Nephron (organoid): ENCODE data around the gene NFAT5.
A peak's percentile ranks its signal among the peaks of the same experiment; 100 is the strongest.

ENCODE experiments used
- H3K27ac Mint-ChIP-seq, 3 experiments: 2 replicates each; pipeline ENCODE4 v1.8.0; 2020; ENCODE audit warnings: mixed read lengths in 3 of 3, mild to moderate bottlenecking in 2 of 3, moderate library complexity in 1 of 3
- H3K27me3 Mint-ChIP-seq: 2 replicates; pipeline ENCODE4 v1.8.0; 2021; ENCODE audit warnings: low read depth, mild to moderate bottlenecking, moderate library complexity, mixed read lengths
- H3K36me3 Mint-ChIP-seq: 2 replicates; pipeline ENCODE4 v1.8.0; 2020; ENCODE audit warnings: low read depth, mixed read lengths
- H3K4me1 Mint-ChIP-seq: 2 replicates; pipeline ENCODE4 v1.8.0; 2020; ENCODE audit warnings: mixed read lengths
- H3K4me3 Mint-ChIP-seq, 3 experiments: 2 replicates each; pipeline ENCODE4 v1.8.0; 2020; ENCODE audit warnings: mild to moderate bottlenecking in 3 of 3, mixed read lengths in 3 of 3, moderate library complexity in 2 of 3
- H3K9me3 Mint-ChIP-seq: 2 replicates; pipeline ENCODE4 v1.8.0; 2020; ENCODE audit warnings: mixed read lengths
- CTCF ChIP-seq, 3 experiments: fragments of 200-600 bp; sonication (generic); IDR thresholded peaks; one replicate each; pipeline ENCODE4 v1.5.0; 2021; ENCODE audit warnings: antibody characterized with exemption in 3 of 3; ENCODE audit not compliant: unreplicated experiment in 3 of 3

NFAT5 gene

DNA sequence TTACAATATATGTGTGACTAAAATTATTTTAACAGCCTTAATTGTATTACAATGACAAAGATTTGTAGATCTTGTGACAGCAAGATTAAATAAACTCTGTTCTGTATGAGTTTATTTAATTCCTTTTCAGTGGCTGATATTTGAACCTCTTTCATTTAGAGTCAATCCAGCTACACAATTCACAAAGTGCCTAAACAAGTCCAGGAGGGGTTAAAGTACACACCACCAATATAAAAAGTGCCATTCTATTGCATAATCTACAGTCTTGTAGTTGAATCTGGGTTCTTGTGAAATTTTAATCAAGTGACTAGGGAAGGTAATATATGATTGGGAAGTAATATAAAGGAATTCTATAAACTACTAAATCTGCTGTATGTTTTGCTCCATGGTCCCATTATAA is 3.9 kb upstream of the NFAT5 start:
- no peaks in the 10 kb centered on the region for H3K36me3 Mint-ChIP-seq
- H3K4me1 Mint-ChIP-seq = peaks cover 15% of the 10 kb centered on the region
- TF ChIP-seq CTCF (IDR thresholded peaks at IDR 0.05; ENCODE audit: unreplicated experiment in 3 of 3) = no peak
- H3K27ac Mint-ChIP-seq = peak overlapping the region; percentile 58 to 70 (median 69)
- H3K4me3 Mint-ChIP-seq = peak overlapping the region in 2 of 3 experiments; percentile 29 to 47
- no peaks in the 10 kb centered on the region for H3K9me3 Mint-ChIP-seq
- H3K27me3 Mint-ChIP-seq = no peaks in the 10 kb centered on the region

- Mint-ChIP-seq H3K4me3 (no peak overlapping the region), H3K27ac (peak overlapping the region in 1 of 3 experiments; percentile 98)
These were observed 3.0 kb upstream of the NFAT5 start for GRCh38 chr16:69562813-69563212.

GRCh38 chr16:69563605-69564580 is 1.9 kb upstream of the NFAT5 start:
- TF ChIP-seq CTCF (IDR thresholded peaks at IDR 0.05; ENCODE audit: unreplicated experiment in 3 of 3) = no peak
- H3K36me3 Mint-ChIP-seq = peaks cover 6% of the 10 kb centered on the region
- no peaks in the 10 kb centered on the region for H3K9me3 Mint-ChIP-seq
- H3K27ac Mint-ChIP-seq = peak overlapping the region; percentile 97 to 98 (median 98)
- H3K4me1 Mint-ChIP-seq = peaks cover 23% of the 10 kb centered on the region
- H3K27me3 Mint-ChIP-seq = no peaks in the 10 kb centered on the region
- H3K4me3 Mint-ChIP-seq = peak overlapping the region; percentile 88 to 97 (median 95)

More at GRCh38 chr16:69562813-69563212, 3.0 kb upstream of the NFAT5 start:
- Mint-ChIP-seq H3K27me3 (no peaks in the 10 kb centered on the region), H3K4me1 (peaks cover 23% of the 10 kb centered on the region), H3K36me3 (peaks cover 3% of the 10 kb centered on the region), H3K9me3 (no peaks in the 10 kb centered on the region)
- no peak for TF ChIP-seq CTCF (IDR thresholded peaks at IDR 0.05; ENCODE audit: unreplicated experiment in 3 of 3)

DNA sequence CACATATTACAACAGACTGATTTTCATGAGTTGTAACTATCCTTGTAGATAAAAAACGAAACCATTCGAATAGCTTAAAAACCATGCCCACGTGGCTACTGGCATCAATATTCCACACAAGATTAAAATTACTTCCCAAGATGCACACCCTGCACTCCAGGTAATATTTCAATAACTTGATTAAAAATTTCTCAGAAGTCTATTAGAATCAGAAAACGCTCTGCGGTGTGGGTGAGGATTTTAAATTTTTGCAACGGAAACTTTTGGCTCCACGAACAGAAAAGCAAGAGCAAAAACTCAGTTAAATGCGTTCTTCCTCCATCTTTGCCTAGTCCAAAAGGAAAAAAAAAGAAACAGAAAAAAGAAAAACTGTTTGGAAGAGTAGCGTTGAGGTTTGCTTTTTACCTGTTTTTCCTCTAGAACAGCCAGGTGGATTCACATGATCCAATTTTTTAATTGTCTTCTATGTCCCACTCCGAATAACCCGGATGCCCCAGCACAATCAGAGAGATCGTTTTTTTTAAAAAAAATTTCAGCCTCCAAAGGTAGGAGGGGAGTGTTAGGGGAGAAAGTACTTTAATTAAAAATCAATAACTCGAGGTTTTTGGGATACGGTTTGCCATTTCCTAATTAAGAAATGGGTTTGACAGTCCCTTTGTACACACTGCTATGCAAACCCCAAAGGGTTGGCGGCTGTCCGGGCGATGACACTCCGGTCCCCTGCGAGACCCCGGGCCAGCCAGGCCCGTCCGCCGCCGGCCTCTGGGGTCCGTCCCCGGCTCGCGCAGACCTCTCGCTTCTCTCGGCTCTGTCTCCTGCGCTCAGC is 708 bp upstream of the NFAT5 start:
- H3K4me3 Mint-ChIP-seq = peak overlapping the region; percentile 88 to 97 (median 95)
- H3K4me1 Mint-ChIP-seq = peaks cover 33% of the 10 kb centered on the region
- no peaks in the 10 kb centered on the region for H3K27me3 Mint-ChIP-seq
- TF ChIP-seq CTCF (IDR thresholded peaks at IDR 0.05; ENCODE audit: unreplicated experiment in 3 of 3) = no peak
- H3K36me3 Mint-ChIP-seq = peaks cover 11% of the 10 kb centered on the region
- peak overlapping the region; percentile 97 to 98 (median 98) for H3K27ac Mint-ChIP-seq
- H3K9me3 Mint-ChIP-seq = no peaks in the 10 kb centered on the region

DNA sequence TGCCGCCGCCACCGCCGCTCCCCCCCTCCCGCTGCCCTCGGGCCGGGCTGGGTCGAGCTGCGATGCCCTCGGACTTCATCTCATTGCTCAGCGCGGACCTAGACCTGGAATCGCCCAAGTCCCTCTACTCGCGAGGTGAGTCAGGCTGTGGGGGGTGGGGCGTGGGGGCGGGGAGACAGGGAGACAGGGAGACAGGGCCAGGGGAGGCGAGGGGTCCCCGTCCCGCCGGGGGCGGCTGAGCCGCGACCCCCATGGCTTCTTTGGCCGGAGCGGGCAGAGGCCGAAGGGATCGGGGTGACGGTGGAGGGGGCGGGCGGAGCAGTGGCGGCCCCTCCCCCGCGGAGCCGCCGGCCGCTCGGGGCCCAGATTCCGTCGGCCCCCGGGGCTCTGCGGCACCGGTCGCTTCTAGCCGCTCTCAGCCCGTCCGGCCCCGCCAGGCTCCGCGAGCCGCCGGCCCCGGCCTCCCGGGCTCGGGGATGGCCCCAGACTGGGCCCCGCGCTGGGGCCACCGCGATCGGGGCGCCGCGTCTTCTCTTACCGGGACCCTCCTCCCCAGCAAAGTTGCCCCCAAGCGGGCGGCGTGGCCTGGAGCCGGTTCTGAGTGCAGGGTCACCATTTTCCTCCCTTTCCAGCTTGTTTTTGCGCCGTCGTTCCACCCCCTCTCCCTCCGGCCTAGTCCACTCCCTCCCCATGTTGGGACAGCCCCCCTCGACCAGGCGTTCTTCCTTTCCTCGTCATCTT is 644 bp downstream of the NFAT5 start:
- Mint-ChIP-seq H3K9me3 (no peaks in the 10 kb centered on the region), H3K27me3 (no peaks in the 10 kb centered on the region), H3K36me3 (peaks cover 11% of the 10 kb centered on the region), H3K4me3 (peak overlapping the region; percentile 99), H3K27ac (peak overlapping the region; percentile 98 to 100 (median 100)), H3K4me1 (peaks cover 33% of the 10 kb centered on the region)
- TF ChIP-seq CTCF (IDR thresholded peaks at IDR 0.05; ENCODE audit: unreplicated experiment in 3 of 3) = no peak
